DOHH2 (cell line): ENCODE measurements around the gene PPP4R3A.

ENCODE experiments used
- EZH2phosphoT487 ChIP-seq: fragments of 200-600 bp; sonication (generic); IDR thresholded peaks from 2 replicates; pipeline ENCODE4 v1.6.1; 2017; ENCODE audit warnings: borderline replicate concordance, mild to moderate bottlenecking, antibody characterized with exemption, low read length, moderate library complexity, mixed read lengths
- TF ChIP-seq, protein P1 (sequence below): fragments of 200-600 bp; sonication (generic); IDR thresholded peaks from one replicate; pipeline ENCODE4 v1.5.1; 2014; ENCODE audit warnings: antibody characterized with exemption, mild to moderate bottlenecking, low read depth, low read length; ENCODE audit not compliant: poor library complexity, severe bottlenecking

DNA sequence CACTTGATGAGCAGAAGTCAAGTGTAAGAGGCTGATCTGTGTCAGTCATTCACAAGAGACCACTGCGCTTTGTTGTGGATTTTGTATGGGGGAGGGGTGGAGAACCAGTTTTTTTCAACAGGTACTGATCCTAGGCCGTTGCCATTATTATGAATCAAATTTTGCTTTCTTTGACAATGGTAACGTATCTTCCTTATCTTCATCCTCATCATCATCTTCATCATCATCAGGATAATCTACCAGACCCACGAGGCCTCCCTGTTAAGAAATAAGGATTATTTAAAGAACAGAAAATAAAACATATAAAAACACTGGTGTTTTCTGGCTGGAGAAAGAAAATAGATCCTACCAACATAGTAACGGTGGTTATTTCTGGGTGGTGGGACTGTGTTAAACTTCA is 51.5 kb downstream of the PPP4R3A start:
- TF ChIP-seq, protein P1, sequence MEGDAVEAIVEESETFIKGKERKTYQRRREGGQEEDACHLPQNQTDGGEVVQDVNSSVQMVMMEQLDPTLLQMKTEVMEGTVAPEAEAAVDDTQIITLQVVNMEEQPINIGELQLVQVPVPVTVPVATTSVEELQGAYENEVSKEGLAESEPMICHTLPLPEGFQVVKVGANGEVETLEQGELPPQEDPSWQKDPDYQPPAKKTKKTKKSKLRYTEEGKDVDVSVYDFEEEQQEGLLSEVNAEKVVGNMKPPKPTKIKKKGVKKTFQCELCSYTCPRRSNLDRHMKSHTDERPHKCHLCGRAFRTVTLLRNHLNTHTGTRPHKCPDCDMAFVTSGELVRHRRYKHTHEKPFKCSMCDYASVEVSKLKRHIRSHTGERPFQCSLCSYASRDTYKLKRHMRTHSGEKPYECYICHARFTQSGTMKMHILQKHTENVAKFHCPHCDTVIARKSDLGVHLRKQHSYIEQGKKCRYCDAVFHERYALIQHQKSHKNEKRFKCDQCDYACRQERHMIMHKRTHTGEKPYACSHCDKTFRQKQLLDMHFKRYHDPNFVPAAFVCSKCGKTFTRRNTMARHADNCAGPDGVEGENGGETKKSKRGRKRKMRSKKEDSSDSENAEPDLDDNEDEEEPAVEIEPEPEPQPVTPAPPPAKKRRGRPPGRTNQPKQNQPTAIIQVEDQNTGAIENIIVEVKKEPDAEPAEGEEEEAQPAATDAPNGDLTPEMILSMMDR, result no peak
- no peak for TF ChIP-seq EZH2phosphoT487
